DMS153 treated with DMSO at 0.1 percent for 48 hours (cell line): ENCODE data around the gene STK17B.

Source experiments
- DNase-seq: peaks from one replicate; lab custom pipeline; 2025; ENCODE audit not compliant: unreplicated experiment; lab: John Stamatoyannopoulos, UW

STK17B gene

GRCh38 chr2:196159221-196159892 is 12.0 kb downstream of the STK17B start:
- DNase-seq: no peak

GRCh38 chr2:196155575-196155974 is 15.8 kb downstream of the STK17B start:
- DNase-seq: no peak

GRCh38 chr2:196153480-196153879 is 17.9 kb downstream of the STK17B start:
- no peak for DNase-seq

GRCh38 chr2:196149948-196150347 is 21.4 kb downstream of the STK17B start:
- no peak for DNase-seq

- no peak for DNase-seq
Observed at GRCh38 chr2:196148736-196149135, 22.6 kb downstream of the STK17B start.

- no peak for DNase-seq
Observed at GRCh38 chr2:196145256-196145655, 26.1 kb downstream of the STK17B start.

GRCh38 chr2:196144513-196145126 is 26.8 kb downstream of the STK17B start:
- DNase-seq: no peak

- no peak for DNase-seq
Observed at GRCh38 chr2:196143730-196144131, 27.6 kb downstream of the STK17B start.

- no peak for DNase-seq
Observed at GRCh38 chr2:196142825-196143224, 28.6 kb downstream of the STK17B start.

GRCh38 chr2:196140213-196140612 is 31.2 kb downstream of the STK17B start:
- no peak for DNase-seq

GRCh38 chr2:196137271-196137670 is 34.1 kb downstream of the STK17B start:
- DNase-seq: no peak

- DNase-seq: no peak
Observed at GRCh38 chr2:196136151-196136550, 35.2 kb downstream of the STK17B start.

GRCh38 chr2:196131949-196132925 is 39.1 kb downstream of the STK17B start:
- no peak for DNase-seq

- no peak for DNase-seq
Observed at GRCh38 chr2:196131384-196131937, 39.9 kb downstream of the STK17B start.

GRCh38 chr2:196130039-196130825 is 41.1 kb downstream of the STK17B start:
- no peak for DNase-seq

GRCh38 chr2:196128749-196129148 is 42.6 kb downstream of the STK17B start:
- DNase-seq: no peak

GRCh38 chr2:196125596-196125995 is 45.8 kb downstream of the STK17B start:
- no peak for DNase-seq

GRCh38 chr2:196123679-196124373 is 47.6 kb downstream of the STK17B start:
- no peak for DNase-seq

- DNase-seq: no peak
Observed at GRCh38 chr2:196119926-196120325, 51.5 kb downstream of the STK17B start.

GRCh38 chr2:196117214-196117705 is 54.1 kb downstream of the STK17B start:
- no peak for DNase-seq
